MM.1S (cell line): ENCODE measurements around the gene PLXNA4.

Experiments used
- CTCF ChIP-seq: fragments of 300-600 bp; sonication (generic); IDR thresholded peaks from 2 replicates; pipeline ENCODE4 v1.5.1; 2016; ENCODE audit warnings: antibody characterized with exemption, low read length, mixed read lengths
- EZH2 ChIP-seq: fragments of 300-600 bp; sonication (generic); optimal IDR thresholded peaks from 2 replicates; pipeline ENCODE3; 2017; ENCODE audit warnings: low read depth, mild to moderate bottlenecking, antibody characterized with exemption, low read length, mixed read lengths
- EZH2phosphoT487 ChIP-seq: fragments of 300-600 bp; sonication (generic); IDR thresholded peaks from 2 replicates; pipeline ENCODE4 v1.6.1; 2018; ENCODE audit warnings: antibody characterized with exemption, low read length

- TF ChIP-seq CTCF (no peak), EZH2 (no peak), EZH2phosphoT487 (no peak)
Measured at GRCh38 chr7:132456418-132456817, 119.9 kb downstream of the PLXNA4 start.
